Keratinocyte (primary cell): ENCODE measurements around the gene QSOX2.

Source experiments
- EZH2 ChIP-seq: IDR thresholded peaks from one replicate; pipeline ENCODE4 v1.6.1; 2012; ENCODE audit warnings: inconsistent platforms, mild to moderate bottlenecking, low read length, moderate library complexity
- TF ChIP-seq, protein P1 (sequence below), 3 experiments: IDR thresholded peaks in 1 of 3; conservative IDR thresholded peaks in 1 of 3; optimal IDR thresholded peaks in 1 of 3; 2 replicates in 2 of 3; 3 replicates in 1 of 3; pipeline versions ENCODE3 to v1.5.1; 2011; ENCODE audit warnings: low read length in 3 of 3, mild to moderate bottlenecking in 3 of 3, moderate library complexity in 2 of 3, control low read depth in 1 of 3, inconsistent platforms in 1 of 3; ENCODE audit not compliant: insufficient read depth in 2 of 3; ENCODE audit errors: extremely low read depth in 1 of 3

DNA sequence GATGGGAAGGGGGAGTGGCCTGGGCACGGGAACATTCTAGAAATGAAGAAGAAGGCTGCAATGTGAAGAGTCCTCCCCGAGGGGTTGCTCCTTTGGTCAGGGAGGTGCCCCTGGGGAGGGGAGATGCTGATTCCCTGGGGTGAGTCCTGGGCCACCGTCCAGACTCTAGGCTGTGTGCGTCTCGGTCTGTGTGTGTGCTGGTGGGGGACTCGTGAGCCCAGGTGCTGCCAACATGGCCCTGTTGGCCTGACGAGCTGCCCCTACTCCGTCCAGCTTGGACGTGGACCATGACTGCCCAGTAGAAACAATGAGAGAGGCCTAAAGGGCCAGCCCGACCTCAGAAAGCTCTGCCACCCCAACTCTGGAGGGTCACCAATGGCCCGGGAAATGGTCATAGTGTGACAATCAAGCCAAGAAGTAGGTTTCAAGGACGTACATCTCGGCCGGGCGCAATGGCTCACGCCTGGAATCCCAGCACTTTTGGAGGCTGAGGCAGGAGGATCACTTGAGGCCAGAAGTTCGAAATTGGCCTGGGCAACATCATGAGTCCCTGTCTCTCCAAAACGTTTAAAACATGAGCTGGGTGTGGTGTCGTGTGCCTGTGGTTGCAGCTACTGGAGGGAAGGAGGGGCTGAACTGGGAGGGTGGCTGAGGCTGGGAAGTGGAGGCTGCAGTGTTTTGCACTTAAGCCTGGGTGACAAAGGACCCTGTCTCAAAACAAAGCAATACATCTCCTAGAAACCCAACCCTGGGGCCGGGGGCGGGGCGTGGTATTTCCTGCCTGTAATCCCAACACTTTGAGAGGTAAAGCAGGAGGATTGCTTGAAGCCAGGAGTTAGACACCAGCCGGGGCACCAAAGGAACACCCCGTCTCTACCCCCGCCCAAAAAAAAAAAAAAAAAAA lies 57.7 kb downstream of the QSOX2 start:
- TF ChIP-seq, protein P1, sequence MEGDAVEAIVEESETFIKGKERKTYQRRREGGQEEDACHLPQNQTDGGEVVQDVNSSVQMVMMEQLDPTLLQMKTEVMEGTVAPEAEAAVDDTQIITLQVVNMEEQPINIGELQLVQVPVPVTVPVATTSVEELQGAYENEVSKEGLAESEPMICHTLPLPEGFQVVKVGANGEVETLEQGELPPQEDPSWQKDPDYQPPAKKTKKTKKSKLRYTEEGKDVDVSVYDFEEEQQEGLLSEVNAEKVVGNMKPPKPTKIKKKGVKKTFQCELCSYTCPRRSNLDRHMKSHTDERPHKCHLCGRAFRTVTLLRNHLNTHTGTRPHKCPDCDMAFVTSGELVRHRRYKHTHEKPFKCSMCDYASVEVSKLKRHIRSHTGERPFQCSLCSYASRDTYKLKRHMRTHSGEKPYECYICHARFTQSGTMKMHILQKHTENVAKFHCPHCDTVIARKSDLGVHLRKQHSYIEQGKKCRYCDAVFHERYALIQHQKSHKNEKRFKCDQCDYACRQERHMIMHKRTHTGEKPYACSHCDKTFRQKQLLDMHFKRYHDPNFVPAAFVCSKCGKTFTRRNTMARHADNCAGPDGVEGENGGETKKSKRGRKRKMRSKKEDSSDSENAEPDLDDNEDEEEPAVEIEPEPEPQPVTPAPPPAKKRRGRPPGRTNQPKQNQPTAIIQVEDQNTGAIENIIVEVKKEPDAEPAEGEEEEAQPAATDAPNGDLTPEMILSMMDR (optimal IDR thresholded peaks at IDR 0.05 in 1 of 3, IDR thresholded peaks at IDR 0.05 in 1 of 3, conservative IDR thresholded peaks at IDR 0.05 in 1 of 3; ENCODE audit: extremely low read depth in 1 of 3, insufficient read depth in 2 of 3, low read length in 3 of 3): no peak
- TF ChIP-seq EZH2: no peak
